ENCODE data around the gene TEDC2. TPM values are rescaled to one million over a fixed set of nuclear protein-coding genes. Genes with fewer than 3 reads are reported as not detected.
A peak's percentile ranks its signal among the peaks of the same experiment; 100 is the strongest.

Gene TEDC2
- total RNA-seq, 1 experiment from 2014 or later: 45.4 TPM

GRCh38 chr16:2432286-2432685 is 27.6 kb upstream of the TEDC2 start:
- Histone ChIP-seq H2BK15ac (ENCODE audit: low read depth, low read length) (no peak overlapping the region), H3K4me2 (ENCODE audit: insufficient read depth, insufficient read length, low read length) (no peak overlapping the region), H3K23me2 (ENCODE audit: insufficient read length, low read depth, low read length, poor library complexity, severe bottlenecking) (peaks cover 15% of the 10 kb centered on the region), H3K56ac (ENCODE audit: insufficient read length, low read depth, low read length) (no peak overlapping the region), H3K27me3 (ENCODE audit: insufficient read depth, low read length) (no peaks in the 10 kb centered on the region; the same call in 1 of the 2 replicates), H2BK5ac (ENCODE audit: insufficient read length, low read length) (no peak overlapping the region), H3K18ac (ENCODE audit: insufficient read length, low read depth, low read length) (no peak overlapping the region), H4K5ac (ENCODE audit: insufficient read length, low read depth, low read length) (no peak overlapping the region), H3T11ph (ENCODE audit: low read length) (no peak overlapping the region), H3K79me2 (ENCODE audit: insufficient read depth, low read length) (peaks cover 3% of the 10 kb centered on the region), H4K20me1 (ENCODE audit: control insufficient read depth, insufficient read depth, insufficient read length) (no peaks in the 10 kb centered on the region), H2BK20ac (ENCODE audit: low read depth, low read length, poor library complexity, severe bottlenecking) (no peak overlapping the region), H3K23ac (ENCODE audit: insufficient read length, low read depth, low read length) (no peak overlapping the region), H3K27ac (ENCODE audit: insufficient read length, low read depth, low read length) (no peak overlapping the region), H4K8ac (replicated peaks; ENCODE audit: insufficient read length, low read depth, low read length) (no peak overlapping the region), H4K91ac (ENCODE audit: insufficient read length, low read depth, low read length) (no peak overlapping the region), H2BK12ac (ENCODE audit: insufficient read length, low read depth, low read length) (no peak overlapping the region), H2BK120ac (ENCODE audit: low read depth, low read length, poor library complexity, severe bottlenecking) (no peak overlapping the region), H3K4ac (ENCODE audit: low read depth, low read length) (no peak overlapping the region), H2AFZ (ENCODE audit: low read length) (no peak overlapping the region), H3K9ac (ENCODE audit: extremely low read depth, insufficient read length, low read length) (no peak overlapping the region), H3K9me3 (ENCODE audit: control insufficient read depth, low read depth, low read length) (no peaks in the 10 kb centered on the region), H3K4me1 (ENCODE audit: insufficient read depth, low read length) (no peaks in the 10 kb centered on the region), H2AK5ac (ENCODE audit: insufficient read length, low read length) (no peak overlapping the region), H3K14ac (ENCODE audit: insufficient read depth, low read length) (no peak overlapping the region), H3K79me1 (ENCODE audit: insufficient read depth, low read depth, low read length, poor library complexity, severe bottlenecking) (peaks cover 9% of the 10 kb centered on the region)
- Mint-ChIP-seq H3K4me1 (peaks cover 25% of the 10 kb centered on the region in 2 experiments), H3K4me3 (no peak overlapping the region), H3K27ac (peak overlapping the region in 1 of 3 experiments; percentile 25; a peak in 1 of 7 replicates), H3K27me3 (ENCODE audit: low read depth) (peaks cover 5% of the 10 kb centered on the region; the same call in 1 of the 2 replicates), H3K9me3 (no peaks in the 10 kb centered on the region), H3K36me3 (ENCODE audit: insufficient read depth in 1 of 3, low read depth in 3 of 3) (peaks cover 45 to 60% (median 59%) of the 10 kb centered on the region in 3 experiments; a peak in 6 of 7 replicates)
- DNase-seq: no peak
- no CpG with 5 or more reads among the region's 6 CpGs for WGBS (ENCODE audit: extremely low coverage, insufficient read length, low lambda C conversion rate)
- peak; percentile 27; the same call in 1 of the 3 replicates for TF ChIP-seq CTCF (conservative IDR thresholded peaks at IDR 0.05)

Data from H9 (cell line).